ENCODE data around the gene ANKAR.

ANKAR gene

DNA sequence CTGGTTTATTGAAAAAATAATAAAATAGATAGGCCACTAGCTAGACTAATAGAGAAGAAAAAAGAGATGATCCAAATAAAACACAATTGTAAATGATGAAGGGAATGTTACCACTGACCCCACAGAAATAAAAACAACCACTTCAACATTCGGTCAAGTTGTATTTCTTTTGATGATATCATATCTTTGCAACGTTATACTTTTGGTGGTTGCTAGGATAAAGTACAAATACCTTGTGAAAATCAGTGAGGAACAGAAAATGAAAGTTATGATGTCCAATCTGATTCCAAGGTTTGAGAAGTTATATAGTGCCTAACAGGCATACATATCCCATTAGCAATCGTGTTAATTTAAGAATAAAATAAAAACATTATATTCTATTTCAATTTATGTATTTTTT lies 19.8 kb upstream of the ANKAR start:
- Histone ChIP-seq H3K4me3 (replicated peaks; ENCODE audit: low read depth, low read length) (no peak overlapping the region), H3K36me3 (ENCODE audit: control insufficient read depth, insufficient read depth, low read length) (no peaks in the 10 kb centered on the region), H3K27me3 (replicated peaks; ENCODE audit: control insufficient read depth, insufficient read depth, low read length) (no peaks in the 10 kb centered on the region)
- TF ChIP-seq, protein P1, sequence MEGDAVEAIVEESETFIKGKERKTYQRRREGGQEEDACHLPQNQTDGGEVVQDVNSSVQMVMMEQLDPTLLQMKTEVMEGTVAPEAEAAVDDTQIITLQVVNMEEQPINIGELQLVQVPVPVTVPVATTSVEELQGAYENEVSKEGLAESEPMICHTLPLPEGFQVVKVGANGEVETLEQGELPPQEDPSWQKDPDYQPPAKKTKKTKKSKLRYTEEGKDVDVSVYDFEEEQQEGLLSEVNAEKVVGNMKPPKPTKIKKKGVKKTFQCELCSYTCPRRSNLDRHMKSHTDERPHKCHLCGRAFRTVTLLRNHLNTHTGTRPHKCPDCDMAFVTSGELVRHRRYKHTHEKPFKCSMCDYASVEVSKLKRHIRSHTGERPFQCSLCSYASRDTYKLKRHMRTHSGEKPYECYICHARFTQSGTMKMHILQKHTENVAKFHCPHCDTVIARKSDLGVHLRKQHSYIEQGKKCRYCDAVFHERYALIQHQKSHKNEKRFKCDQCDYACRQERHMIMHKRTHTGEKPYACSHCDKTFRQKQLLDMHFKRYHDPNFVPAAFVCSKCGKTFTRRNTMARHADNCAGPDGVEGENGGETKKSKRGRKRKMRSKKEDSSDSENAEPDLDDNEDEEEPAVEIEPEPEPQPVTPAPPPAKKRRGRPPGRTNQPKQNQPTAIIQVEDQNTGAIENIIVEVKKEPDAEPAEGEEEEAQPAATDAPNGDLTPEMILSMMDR (IDR thresholded peaks at IDR 0.05; ENCODE audit: insufficient read depth, low read length, poor library complexity, severe bottlenecking): no peak
- DNase-seq (ENCODE audit: extremely low read depth, insufficient read length): no peak

DNA sequence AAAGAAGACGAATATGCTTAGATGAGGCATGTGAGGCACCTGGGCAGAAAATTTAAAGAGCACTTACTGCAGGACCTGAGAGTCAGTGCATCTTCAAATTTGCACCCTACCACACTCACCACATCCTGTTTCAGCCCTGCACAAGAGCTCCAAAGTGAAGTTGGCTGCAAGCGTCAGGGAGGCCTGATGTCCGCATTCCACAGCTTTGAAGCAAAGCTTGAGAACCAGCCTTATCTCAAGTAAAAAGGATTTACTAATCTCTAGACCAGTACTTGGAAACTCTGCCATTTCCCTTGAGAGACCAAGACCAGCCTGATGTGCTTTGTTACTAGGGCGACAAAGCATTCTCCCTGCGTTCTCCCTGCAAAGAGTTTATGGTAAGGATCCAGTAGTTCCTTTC lies 16.6 kb upstream of the ANKAR start:
- Histone ChIP-seq H3K36me3 (ENCODE audit: control insufficient read depth, insufficient read depth, low read length) (no peaks in the 10 kb centered on the region), H3K27me3 (replicated peaks; ENCODE audit: control insufficient read depth, insufficient read depth, low read length) (no peaks in the 10 kb centered on the region), H3K4me3 (replicated peaks; ENCODE audit: low read depth, low read length) (0 out of 2 replicates have a peak overlapping the region, but pooled peaks have one; percentile 14)
- peak; percentile 41 for DNase-seq (ENCODE audit: extremely low read depth, insufficient read length)
- TF ChIP-seq, protein P1 (IDR thresholded peaks at IDR 0.05; ENCODE audit: insufficient read depth, low read length, poor library complexity, severe bottlenecking): no peak

DNA sequence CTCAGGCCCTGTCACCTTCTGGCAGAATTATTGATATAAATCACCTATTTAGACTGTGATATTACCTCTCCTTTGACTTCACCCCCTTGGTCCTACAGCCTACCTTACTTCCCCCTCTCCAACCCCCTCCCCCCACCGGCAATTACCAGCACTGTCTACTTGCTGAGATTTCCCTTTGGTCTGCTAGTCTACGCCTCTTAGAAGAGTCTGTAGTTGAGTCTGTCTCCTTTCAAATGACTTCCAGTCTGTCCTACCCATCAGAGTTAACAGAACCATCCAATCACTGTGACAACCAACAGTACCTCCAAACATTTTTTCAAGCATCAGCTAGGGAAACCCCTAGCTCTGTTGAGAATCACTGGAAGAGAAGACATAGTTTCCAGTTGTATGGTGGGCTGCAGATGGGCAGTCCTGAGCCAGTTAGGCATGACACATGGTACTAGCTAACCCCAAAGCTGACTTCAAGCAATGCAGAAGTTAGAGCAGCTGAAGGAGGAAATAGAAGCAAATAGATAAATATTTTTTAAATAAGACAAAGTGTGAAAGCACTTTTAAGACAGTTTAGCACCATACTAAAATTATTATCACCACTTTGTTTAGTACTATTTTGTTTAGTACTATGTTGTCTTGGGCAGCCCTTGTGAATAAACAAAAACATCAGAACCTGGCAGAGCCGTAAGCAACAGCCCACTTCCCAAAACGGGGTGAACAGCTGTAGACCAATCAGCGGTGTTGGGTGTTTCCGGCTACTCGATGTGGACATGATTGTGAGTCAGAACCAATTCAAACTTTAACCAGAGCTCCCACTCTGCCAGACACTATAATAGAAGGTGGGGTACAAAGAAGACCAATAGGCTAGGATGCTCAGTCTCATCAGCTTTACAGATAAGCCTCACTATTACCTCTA lies 15.9 kb upstream of the ANKAR start:
- TF ChIP-seq, protein P1 (IDR thresholded peaks at IDR 0.05; ENCODE audit: insufficient read depth, low read length, poor library complexity, severe bottlenecking): no peak
- H3K4me3 ChIP-seq (replicated peaks; ENCODE audit: low read depth, low read length): no peak overlapping the region

DNA sequence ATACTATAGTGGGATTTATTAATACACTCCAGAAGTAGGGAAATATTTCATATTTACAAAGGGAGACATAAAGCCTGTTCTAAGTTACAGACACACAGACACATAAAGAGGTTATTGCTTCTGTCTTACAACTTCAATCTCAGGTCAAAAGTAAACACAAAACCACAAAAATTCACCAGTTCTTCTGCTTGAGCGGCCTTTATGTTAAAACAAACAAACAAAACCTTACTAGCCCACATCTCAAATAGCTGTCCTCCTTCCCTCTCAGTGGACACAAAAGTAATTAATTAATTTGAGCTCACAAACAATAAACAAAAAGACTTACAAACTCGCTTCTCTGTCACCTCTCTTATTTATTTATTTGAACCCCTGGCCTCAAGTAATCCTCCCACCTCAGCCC lies 14.7 kb upstream of the ANKAR start:
- no peak overlapping the region for H3K4me3 ChIP-seq (replicated peaks; ENCODE audit: low read depth, low read length)
- H3K27me3 ChIP-seq (replicated peaks; ENCODE audit: control insufficient read depth, insufficient read depth, low read length): no peaks in the 10 kb centered on the region
- H3K36me3 ChIP-seq (ENCODE audit: control insufficient read depth, insufficient read depth, low read length): no peaks in the 10 kb centered on the region
- TF ChIP-seq, protein P1 (IDR thresholded peaks at IDR 0.05; ENCODE audit: insufficient read depth, low read length, poor library complexity, severe bottlenecking): no peak
- no peak for DNase-seq (ENCODE audit: extremely low read depth, insufficient read length)

More for the DNA sequence above, 15.9 kb upstream of the ANKAR start:
- Histone ChIP-seq H3K27me3 (replicated peaks; ENCODE audit: control insufficient read depth, insufficient read depth, low read length) (no peaks in the 10 kb centered on the region), H3K36me3 (ENCODE audit: control insufficient read depth, insufficient read depth, low read length) (no peaks in the 10 kb centered on the region)
- DNase-seq (ENCODE audit: extremely low read depth, insufficient read length): no peak

DNA sequence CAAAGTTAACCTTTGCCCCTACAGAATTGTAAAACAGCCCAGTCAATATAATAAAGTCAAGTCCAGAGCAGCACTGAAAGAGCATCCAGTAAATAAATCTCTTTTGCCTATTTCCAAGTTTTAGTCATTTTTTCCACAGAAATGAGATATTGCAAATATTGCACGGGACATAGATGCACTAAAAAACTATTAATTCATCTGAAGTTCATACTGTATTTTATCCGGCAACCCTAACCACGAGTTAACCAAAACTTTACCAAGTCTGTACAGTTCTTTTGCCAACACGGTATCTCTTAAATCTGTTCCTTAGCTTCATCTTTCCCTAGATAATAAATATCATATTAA lies 13.7 kb upstream of the ANKAR start:
- Histone ChIP-seq H3K36me3 (ENCODE audit: control insufficient read depth, insufficient read depth, low read length) (no peaks in the 10 kb centered on the region; the same call in 1 of the 2 replicates), H3K4me3 (replicated peaks; ENCODE audit: low read depth, low read length) (no peak overlapping the region), H3K27me3 (replicated peaks; ENCODE audit: control insufficient read depth, insufficient read depth, low read length) (no peaks in the 10 kb centered on the region)
- TF ChIP-seq, protein P1 (IDR thresholded peaks at IDR 0.05; ENCODE audit: insufficient read depth, low read length, poor library complexity, severe bottlenecking): no peak
- no peak for DNase-seq (ENCODE audit: extremely low read depth, insufficient read length)
